ENCODE measurements around the gene EIF1AD. TPM values are rescaled to one million over a fixed set of nuclear protein-coding genes. Genes with fewer than 3 reads are reported as not detected.

Gene EIF1AD
- total RNA-seq, 2 donors from 2014 or later, result 33.6 to 37.3 TPM

DNA sequence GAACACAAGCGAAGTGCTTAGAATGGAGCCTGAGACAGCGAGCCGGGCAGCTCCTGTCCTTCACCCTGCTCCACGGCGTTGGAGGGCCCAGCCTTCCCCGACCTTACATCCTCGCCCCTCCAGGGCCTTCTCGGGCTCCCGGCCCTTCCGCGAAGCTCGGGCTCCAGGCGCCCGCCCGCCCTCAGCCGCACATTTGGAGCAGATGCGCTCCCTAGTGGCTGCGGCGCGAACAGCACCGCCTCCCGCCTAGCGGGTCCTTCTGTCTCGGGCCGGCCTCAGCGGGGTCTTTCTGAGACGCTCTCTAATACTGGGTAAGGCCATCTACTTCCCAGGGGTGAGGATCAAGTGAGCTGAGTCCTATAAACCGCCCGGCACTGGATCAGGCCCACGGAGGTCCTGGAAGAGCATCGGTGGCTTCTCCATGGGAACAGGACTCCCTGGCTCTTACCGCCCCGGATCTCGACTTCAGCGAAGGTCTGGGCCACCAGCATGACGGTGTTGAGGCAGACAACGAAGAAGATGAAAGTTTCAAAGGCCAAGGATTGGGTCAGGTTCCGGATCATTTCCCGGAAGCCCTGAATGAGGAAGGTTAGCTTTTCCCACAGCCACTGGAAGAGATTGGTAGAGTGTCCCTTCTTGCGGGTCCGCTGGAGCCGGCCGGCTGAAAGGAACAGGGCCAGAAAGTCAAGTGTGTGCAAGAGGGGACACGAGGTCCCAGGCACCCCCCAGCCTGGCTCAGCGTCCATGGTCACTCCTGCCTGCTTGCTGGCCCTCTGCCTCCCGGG, 20.6 kb upstream of the EIF1AD start:
- Histone ChIP-seq H3K4me1 (replicated peaks) (no peaks in the 10 kb centered on the region), H3K27me3 (replicated peaks; ENCODE audit: insufficient read depth) (no peaks in the 10 kb centered on the region), H3K4me3 (no peak overlapping the region), H3K9me3 (no peaks in the 10 kb centered on the region), H3K36me3 (no peaks in the 10 kb centered on the region), H3K27ac (no peak overlapping the region)
- WGBS, result 18% methylated on average over 46 of the region's 46 CpGs
- TF ChIP-seq POLR2AphosphoS5 (IDR thresholded peaks at IDR 0.05), result peak; percentile 25
- TF ChIP-seq POLR2A (IDR thresholded peaks at IDR 0.05), result no peak
- TF ChIP-seq, protein P1, sequence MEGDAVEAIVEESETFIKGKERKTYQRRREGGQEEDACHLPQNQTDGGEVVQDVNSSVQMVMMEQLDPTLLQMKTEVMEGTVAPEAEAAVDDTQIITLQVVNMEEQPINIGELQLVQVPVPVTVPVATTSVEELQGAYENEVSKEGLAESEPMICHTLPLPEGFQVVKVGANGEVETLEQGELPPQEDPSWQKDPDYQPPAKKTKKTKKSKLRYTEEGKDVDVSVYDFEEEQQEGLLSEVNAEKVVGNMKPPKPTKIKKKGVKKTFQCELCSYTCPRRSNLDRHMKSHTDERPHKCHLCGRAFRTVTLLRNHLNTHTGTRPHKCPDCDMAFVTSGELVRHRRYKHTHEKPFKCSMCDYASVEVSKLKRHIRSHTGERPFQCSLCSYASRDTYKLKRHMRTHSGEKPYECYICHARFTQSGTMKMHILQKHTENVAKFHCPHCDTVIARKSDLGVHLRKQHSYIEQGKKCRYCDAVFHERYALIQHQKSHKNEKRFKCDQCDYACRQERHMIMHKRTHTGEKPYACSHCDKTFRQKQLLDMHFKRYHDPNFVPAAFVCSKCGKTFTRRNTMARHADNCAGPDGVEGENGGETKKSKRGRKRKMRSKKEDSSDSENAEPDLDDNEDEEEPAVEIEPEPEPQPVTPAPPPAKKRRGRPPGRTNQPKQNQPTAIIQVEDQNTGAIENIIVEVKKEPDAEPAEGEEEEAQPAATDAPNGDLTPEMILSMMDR (IDR thresholded peaks at IDR 0.05), result peak; percentile 69 to 94 (median 82)
- peak; percentile 27 for DNase-seq (ENCODE audit: low spot score)
- intact Hi-C loops (cut with DNase I), result no loop called here

DNA sequence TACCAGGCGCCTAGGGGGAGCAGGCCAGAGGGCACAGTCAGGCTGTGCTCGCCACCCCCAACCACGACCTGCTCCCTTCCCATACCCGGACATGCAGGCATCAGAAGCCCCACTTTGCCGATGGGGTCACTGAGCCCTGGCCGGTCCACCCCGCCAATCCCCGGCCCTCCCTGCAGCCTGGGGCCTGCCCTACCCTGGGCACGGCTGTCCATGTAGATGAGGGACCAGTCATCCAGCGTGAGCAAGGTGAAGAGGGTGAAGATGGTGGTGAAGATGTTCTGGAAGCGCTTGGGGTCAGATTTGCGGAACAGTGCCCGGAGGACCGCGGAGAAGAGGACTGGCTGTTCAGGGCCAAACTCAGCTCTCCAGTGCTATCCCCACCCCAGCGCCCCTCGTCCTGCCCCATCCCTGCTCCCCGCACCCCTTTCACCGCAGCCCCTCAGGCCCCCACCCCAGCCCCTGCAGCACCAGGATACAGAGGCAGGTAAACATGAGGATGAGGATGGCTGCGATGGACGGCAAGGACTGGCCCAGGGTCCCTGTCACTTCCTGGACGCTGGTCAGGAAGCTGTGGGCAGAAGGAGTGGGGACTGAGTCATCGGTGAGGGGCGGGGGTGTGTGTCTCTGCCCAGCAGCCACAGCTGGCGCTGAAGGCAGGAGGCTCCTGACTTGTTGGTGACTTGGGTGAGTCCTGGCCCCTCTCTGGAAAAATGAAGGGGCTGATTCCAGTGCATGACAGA, 18.8 kb upstream of the EIF1AD start:
- TF ChIP-seq, protein P1 (IDR thresholded peaks at IDR 0.05), result no peak
- TF ChIP-seq POLR2A (IDR thresholded peaks at IDR 0.05), result no peak
- TF ChIP-seq POLR2AphosphoS5 (IDR thresholded peaks at IDR 0.05), result no peak
- DNase-seq (ENCODE audit: low spot score), result no peak
- intact Hi-C loops (cut with DNase I), result no loop called here
- Histone ChIP-seq H3K36me3 (no peaks in the 10 kb centered on the region), H3K27me3 (replicated peaks; ENCODE audit: insufficient read depth) (no peaks in the 10 kb centered on the region), H3K9me3 (no peaks in the 10 kb centered on the region), H3K4me1 (replicated peaks) (no peaks in the 10 kb centered on the region), H3K4me3 (no peak overlapping the region), H3K27ac (no peak overlapping the region)
- 83% methylated on average over 25 of the region's 25 CpGs for WGBS

DNA sequence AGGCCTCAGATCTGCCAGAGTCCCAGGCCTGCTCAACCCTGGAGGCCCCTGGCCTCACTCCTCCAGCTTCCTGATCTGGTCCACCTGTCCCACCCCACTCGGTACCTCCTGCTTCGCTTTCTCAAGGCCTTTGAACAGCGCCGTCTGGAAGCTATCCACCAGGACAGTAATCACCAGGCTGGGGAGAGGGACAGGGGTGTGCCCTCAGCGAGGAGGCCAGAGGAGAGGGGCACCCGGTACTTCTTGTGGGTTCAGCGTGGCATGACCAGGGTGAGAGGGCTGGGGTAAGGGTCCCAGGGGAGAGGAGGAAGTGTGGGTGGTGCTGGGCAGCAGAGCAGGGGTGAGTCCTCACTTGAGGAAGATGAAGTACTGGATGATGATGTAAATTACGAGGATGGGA, 18.3 kb upstream of the EIF1AD start:
- Histone ChIP-seq H3K4me1 (replicated peaks) (no peaks in the 10 kb centered on the region), H3K27me3 (replicated peaks; ENCODE audit: insufficient read depth) (no peaks in the 10 kb centered on the region), H3K27ac (no peak overlapping the region), H3K4me3 (no peak overlapping the region), H3K9me3 (no peaks in the 10 kb centered on the region), H3K36me3 (no peaks in the 10 kb centered on the region)
- intact Hi-C loops (cut with DNase I), result no loop called here
- 76% methylated on average over 8 of the region's 8 CpGs for WGBS
- no peak for TF ChIP-seq POLR2A (IDR thresholded peaks at IDR 0.05)
- no peak for DNase-seq (ENCODE audit: low spot score)

DNA sequence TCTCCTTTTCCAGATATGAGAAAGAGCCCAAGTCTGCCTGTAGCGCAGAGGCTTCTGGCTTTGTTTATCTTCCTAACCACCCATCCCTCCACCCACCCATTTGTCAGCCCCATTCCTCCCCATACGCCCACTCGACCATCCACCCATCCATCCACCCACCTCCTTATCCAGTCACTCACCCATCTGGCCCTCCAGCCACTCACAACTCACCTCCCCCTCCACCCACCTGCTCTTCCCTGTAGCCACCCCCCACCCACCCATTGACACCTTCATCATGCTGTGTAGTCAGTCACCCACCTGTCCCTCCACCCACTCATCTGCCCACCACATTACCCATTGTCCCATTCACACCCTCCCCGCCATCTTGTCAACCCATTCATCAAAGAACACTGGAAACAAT, 15.4 kb upstream of the EIF1AD start:
- no peak for DNase-seq (ENCODE audit: low spot score)
- Histone ChIP-seq H3K27me3 (replicated peaks; ENCODE audit: insufficient read depth) (no peaks in the 10 kb centered on the region), H3K36me3 (no peaks in the 10 kb centered on the region), H3K9me3 (no peaks in the 10 kb centered on the region), H3K4me3 (no peak overlapping the region), H3K27ac (no peak overlapping the region), H3K4me1 (replicated peaks) (no peaks in the 10 kb centered on the region)
- WGBS, result 70% methylated on average over 4 of the region's 4 CpGs
- TF ChIP-seq, protein P1 (IDR thresholded peaks at IDR 0.05), result no peak
- no peak for TF ChIP-seq POLR2AphosphoS5 (IDR thresholded peaks at IDR 0.05)
- TF ChIP-seq POLR2A (IDR thresholded peaks at IDR 0.05), result no peak
- intact Hi-C loops (cut with DNase I), result no loop called here

DNA sequence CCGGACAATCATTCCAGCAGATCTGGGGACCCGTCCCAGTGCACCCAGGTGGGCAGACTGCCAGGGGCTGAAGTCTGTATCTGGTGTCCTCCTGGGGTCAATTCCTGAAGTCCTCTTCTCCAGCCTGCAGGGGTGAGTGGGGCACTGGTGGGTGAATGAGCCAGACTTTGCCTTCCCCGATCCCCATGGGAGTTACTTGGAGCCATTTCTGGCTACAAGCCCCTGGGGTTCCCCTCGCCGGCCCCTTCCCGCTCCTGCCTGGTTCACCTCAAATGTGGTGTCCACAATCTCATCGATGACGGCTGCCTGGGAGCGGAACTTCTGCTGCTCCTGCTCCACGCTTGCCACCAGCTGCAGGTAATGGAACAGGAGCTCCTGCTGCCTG, 14.8 kb upstream of the EIF1AD start:
- H3K4me3 ChIP-seq, result no peak overlapping the region
- H3K36me3 ChIP-seq, result no peaks in the 10 kb centered on the region
- no peak for DNase-seq (ENCODE audit: low spot score)
- intact Hi-C loops (cut with DNase I), result no loop called here
- 90% methylated on average over 10 of the region's 10 CpGs for WGBS
- peaks cover 2% of the 10 kb centered on the region for H3K27me3 ChIP-seq (replicated peaks; ENCODE audit: insufficient read depth)
- H3K27ac ChIP-seq, result no peak overlapping the region
- no peaks in the 10 kb centered on the region for H3K4me1 ChIP-seq (replicated peaks)
- no peaks in the 10 kb centered on the region for H3K9me3 ChIP-seq
- TF ChIP-seq, protein P1 (IDR thresholded peaks at IDR 0.05), result no peak
- TF ChIP-seq POLR2AphosphoS5 (IDR thresholded peaks at IDR 0.05) (no peak), POLR2A (IDR thresholded peaks at IDR 0.05) (no peak)
